Stimulated activated CD4-positive, alpha-beta T cell treated with anti-CD3 and anti-CD28 coated beads, Interleukin-1b, Interleukin-23, amount 100 ng/mL, for 48 hours (primary cell): ENCODE measurements around the gene KLF17.

Experiments
- DNase-seq: peaks from one replicate; pipeline ENCODE4 v3.0.0-alpha.2; 2020

The KLF17 gene

DNA sequence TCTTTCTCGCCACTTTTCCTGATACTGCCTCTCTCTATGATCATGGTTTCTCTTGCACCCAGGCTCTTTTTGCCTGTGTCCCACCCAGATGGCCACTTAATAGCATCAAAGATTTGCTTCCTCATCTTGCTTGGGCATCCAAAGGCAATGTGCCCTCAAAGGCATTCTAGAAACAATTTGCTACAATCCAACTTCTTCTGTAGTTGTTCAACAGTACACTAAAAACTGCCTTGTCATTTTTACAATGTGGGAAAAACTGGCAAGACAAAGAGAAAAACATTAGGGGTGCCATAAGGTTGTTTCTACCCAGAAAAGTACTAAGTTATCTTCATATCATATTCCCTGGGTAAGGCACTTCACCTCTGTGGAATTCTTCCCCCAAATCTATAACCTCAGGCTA, 39.3 kb downstream of the KLF17 start:
- no peak for DNase-seq

DNA sequence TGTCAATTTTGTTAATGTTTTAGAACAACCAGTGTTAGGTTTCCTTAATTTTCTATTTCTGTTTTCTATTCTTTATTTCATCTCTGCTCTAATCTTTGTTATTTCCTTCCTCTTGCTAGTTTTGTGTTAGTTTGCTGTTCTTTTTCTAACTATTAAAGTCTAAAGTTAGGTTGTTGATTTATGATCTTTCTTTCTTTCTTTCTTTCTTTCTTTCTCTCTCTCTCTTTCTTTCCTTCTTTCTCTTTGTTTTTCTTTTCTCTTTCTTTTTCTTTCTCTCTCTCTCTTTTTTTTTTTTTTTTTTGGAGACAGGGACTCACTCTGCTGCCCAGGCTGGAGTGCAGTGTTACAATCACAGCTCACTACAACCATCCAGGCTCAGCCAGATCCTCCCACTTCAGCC, 40.2 kb downstream of the KLF17 start:
- DNase-seq = no peak

DNA sequence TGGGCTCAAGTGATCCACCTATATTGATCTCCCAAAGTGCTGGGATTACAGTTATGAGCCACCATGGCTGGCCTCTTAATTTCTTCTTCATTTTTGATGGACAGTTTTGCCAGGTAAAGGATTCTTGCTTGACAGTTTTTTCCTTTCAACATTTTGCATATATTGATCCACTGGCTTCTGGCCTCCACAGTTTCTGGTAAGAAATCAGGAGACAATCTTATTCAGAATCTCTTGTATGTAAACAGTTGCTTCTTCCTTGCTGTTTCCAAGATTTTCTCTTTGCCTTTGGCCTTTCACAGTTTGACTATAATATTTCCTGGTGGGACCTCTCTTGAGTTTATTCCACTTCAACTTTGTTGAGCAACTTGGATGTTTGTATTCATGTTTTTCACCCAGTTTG, 42.9 kb downstream of the KLF17 start:
- no peak for DNase-seq

- DNase-seq = no peak
These were observed 50.0 kb downstream of the KLF17 start for GRCh38 chr1:44168520-44169098.

GRCh38 chr1:44170281-44170823, 51.7 kb downstream of the KLF17 start:
- DNase-seq = no peak

- DNase-seq = no peak
These were observed 56.0 kb downstream of the KLF17 start for GRCh38 chr1:44174630-44175029.
